Gastroesophageal sphincter (tissue), 3 donors: ENCODE results near the gene KIT.

ENCODE experiments used
- EP300 ChIP-seq: sonication (generic); formaldehyde crosslinking; IDR thresholded peaks from one replicate; pipeline ENCODE4 v1.6.1; 2017; ENCODE audit warnings: antibody characterized with exemption, mild to moderate bottlenecking
- POLR2A ChIP-seq, 2 donors: fragments of 450-650 bp; IDR thresholded peaks; one replicate each; pipeline ENCODE4 v1.6.1; 2017; ENCODE audit warnings: antibody characterized with exemption in 2 of 2, mild to moderate bottlenecking in 2 of 2, moderate library complexity in 1 of 2
- POLR2AphosphoS5 ChIP-seq: sonication (generic); formaldehyde crosslinking; IDR thresholded peaks from one replicate; pipeline ENCODE4 v1.6.1; 2017; ENCODE audit warnings: antibody characterized with exemption
- TF ChIP-seq, protein P1 (sequence below), 4 experiments: fragments of 200-600 bp in 2 of 4; fragments of 450-650 bp in 2 of 4; sonication (generic) in 1 of 4; IDR thresholded peaks; one replicate each; pipeline ENCODE4 v1.5.1; 2017 to 2019; ENCODE audit warnings: antibody characterized with exemption in 4 of 4, mild to moderate bottlenecking in 2 of 4, moderate library complexity in 2 of 4

DNA sequence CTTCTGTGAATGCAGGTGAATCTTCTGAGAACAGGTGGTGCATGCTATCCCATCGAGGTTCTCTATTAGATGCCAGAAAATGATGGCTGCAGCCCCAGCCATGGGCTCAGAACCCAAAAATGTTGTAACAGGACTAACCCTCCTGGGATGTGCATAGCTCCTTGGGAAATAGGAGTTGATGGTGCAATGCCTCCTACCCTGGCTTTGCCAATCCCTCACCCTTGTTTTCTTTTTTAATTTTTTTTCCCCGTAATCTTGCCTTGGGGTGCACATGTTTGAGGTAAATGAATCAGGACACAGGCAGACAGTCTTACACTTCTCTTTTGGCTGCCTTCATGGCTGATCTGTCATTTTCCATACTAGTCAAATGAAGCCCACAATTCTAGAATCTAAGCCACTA, 96.6 kb downstream of the KIT start:
- TF ChIP-seq, protein P1, sequence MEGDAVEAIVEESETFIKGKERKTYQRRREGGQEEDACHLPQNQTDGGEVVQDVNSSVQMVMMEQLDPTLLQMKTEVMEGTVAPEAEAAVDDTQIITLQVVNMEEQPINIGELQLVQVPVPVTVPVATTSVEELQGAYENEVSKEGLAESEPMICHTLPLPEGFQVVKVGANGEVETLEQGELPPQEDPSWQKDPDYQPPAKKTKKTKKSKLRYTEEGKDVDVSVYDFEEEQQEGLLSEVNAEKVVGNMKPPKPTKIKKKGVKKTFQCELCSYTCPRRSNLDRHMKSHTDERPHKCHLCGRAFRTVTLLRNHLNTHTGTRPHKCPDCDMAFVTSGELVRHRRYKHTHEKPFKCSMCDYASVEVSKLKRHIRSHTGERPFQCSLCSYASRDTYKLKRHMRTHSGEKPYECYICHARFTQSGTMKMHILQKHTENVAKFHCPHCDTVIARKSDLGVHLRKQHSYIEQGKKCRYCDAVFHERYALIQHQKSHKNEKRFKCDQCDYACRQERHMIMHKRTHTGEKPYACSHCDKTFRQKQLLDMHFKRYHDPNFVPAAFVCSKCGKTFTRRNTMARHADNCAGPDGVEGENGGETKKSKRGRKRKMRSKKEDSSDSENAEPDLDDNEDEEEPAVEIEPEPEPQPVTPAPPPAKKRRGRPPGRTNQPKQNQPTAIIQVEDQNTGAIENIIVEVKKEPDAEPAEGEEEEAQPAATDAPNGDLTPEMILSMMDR (IDR thresholded peaks at IDR 0.05) = no peak
- TF ChIP-seq POLR2A (IDR thresholded peaks at IDR 0.05) (no peak), EP300 (no peak), POLR2AphosphoS5 (no peak)
